ENCODE results near the gene HOXA7. TPM values are rescaled to one million over a fixed set of nuclear protein-coding genes. Genes with fewer than 3 reads are reported as not detected.

HOXA7 gene
- total RNA-seq, 1 donor from 2014 or later: 17.9 TPM

- H3K36me3 Mint-ChIP-seq: peaks cover 3% of the 10 kb centered on the region
- no peaks in the 10 kb centered on the region for H3K9me3 Mint-ChIP-seq
- peaks cover 90% of the 10 kb centered on the region for H3K4me1 Mint-ChIP-seq
- no peaks in the 10 kb centered on the region for H3K27me3 Mint-ChIP-seq (ENCODE audit: low read depth)
- no peak for DNase-seq (ENCODE audit: low spot score in 2 of 2, unreplicated experiment in 2 of 2)
- H3K4me3 Mint-ChIP-seq: peak overlapping the region; percentile 98
- TF ChIP-seq CTCF (IDR thresholded peaks at IDR 0.05; ENCODE audit: unreplicated experiment): no peak
- H3K27ac Mint-ChIP-seq: peak overlapping the region; percentile 100
Observed at GRCh38 chr7:27106181-27106900, 50.1 kb downstream of the HOXA7 start.

- no peak for DNase-seq (ENCODE audit: low spot score in 2 of 2, unreplicated experiment in 2 of 2)
- no peaks in the 10 kb centered on the region for H3K27me3 Mint-ChIP-seq (ENCODE audit: low read depth)
- TF ChIP-seq CTCF (IDR thresholded peaks at IDR 0.05; ENCODE audit: unreplicated experiment): no peak
- H3K27ac Mint-ChIP-seq: peak overlapping the region; percentile 100
- peaks cover 92% of the 10 kb centered on the region for H3K4me1 Mint-ChIP-seq
- no peaks in the 10 kb centered on the region for H3K9me3 Mint-ChIP-seq
- peaks cover 8% of the 10 kb centered on the region for H3K36me3 Mint-ChIP-seq
- peak overlapping the region; percentile 98 for H3K4me3 Mint-ChIP-seq
Observed at GRCh38 chr7:27105301-27106031, 51.0 kb downstream of the HOXA7 start.

- Mint-ChIP-seq H3K4me3 (peak overlapping the region; percentile 98), H3K27me3 (ENCODE audit: low read depth) (no peaks in the 10 kb centered on the region)
Observed at GRCh38 chr7:27104341-27105058, 52.0 kb downstream of the HOXA7 start.

More at GRCh38 chr7:27104341-27105058, 52.0 kb downstream of the HOXA7 start:
- TF ChIP-seq CTCF (IDR thresholded peaks at IDR 0.05; ENCODE audit: unreplicated experiment): no peak
- peak overlapping the region; percentile 100 for H3K27ac Mint-ChIP-seq
- peaks cover 93% of the 10 kb centered on the region for H3K4me1 Mint-ChIP-seq
- DNase-seq (ENCODE audit: low spot score in 2 of 2, unreplicated experiment in 2 of 2): no peak
- peaks cover 15% of the 10 kb centered on the region for H3K36me3 Mint-ChIP-seq
- H3K9me3 Mint-ChIP-seq: no peaks in the 10 kb centered on the region

Small RNAs within 50 kb of the gene (microRNA-seq; reads per million reads assigned to microRNA genes)
- 5,924 reads per million, percentile 93 among the genes with 10 or more reads in this experiment for gene MIR196B

Other genes with a start within 250 kb of the HOXA7 start
- 13.7 to 14.6 TPM (median 14.0 TPM) in 3 replicates for gene HOXA1, start 60.7 kb downstream of the HOXA7 start, total RNA-seq
- gene HOXA2, start 54.0 kb downstream of the HOXA7 start, total RNA-seq: 30.3 to 33.9 TPM (median 30.8 TPM) in 3 replicates
- gene HOXA4, start 25.9 kb downstream of the HOXA7 start, total RNA-seq: 51.0 to 55.9 TPM (median 54.7 TPM) in 3 replicates
- 128 to 133 TPM (median 133 TPM) in 3 replicates for gene HOXA5, start 13.0 kb downstream of the HOXA7 start, total RNA-seq
- 43.7 to 45.6 TPM (median 44.4 TPM) in 3 replicates for gene HOXA6, start 8.9 kb downstream of the HOXA7 start, total RNA-seq
- 197 to 209 TPM (median 201 TPM) in 3 replicates for gene HOXA3, start 4.1 kb downstream of the HOXA7 start, total RNA-seq
- 10.8 to 14.5 TPM (median 13.2 TPM) in 3 replicates for gene HOXA9, start 8.9 kb upstream of the HOXA7 start, total RNA-seq
- 13.1 to 14.4 TPM (median 13.8 TPM) in 3 replicates for gene HOXA10, start 17.6 kb upstream of the HOXA7 start, total RNA-seq
- 3.3 to 4.2 TPM (median 3.9 TPM) in 3 replicates for gene HOXA11, start 28.6 kb upstream of the HOXA7 start, total RNA-seq
- 6.9 to 7.7 TPM (median 7.5 TPM) in 3 replicates for gene HOXA13, start 43.4 kb upstream of the HOXA7 start, total RNA-seq
- gene EVX1, start 86.1 kb upstream of the HOXA7 start, total RNA-seq: 1.4 to 2.1 TPM (median 1.8 TPM) in 3 replicates